ENCODE results near the gene VPS13D.

VPS13D gene

GRCh38 chr1:12502336-12503109 lies 272.7 kb downstream of the VPS13D start:
- DNase-seq: no peak
- TF ChIP-seq GATA1 (IDR thresholded peaks at IDR 0.05; ENCODE audit: low read depth, low read length): no peak
- no peak for TF ChIP-seq POLR2A (IDR thresholded peaks at IDR 0.05; ENCODE audit: low read length)

DNA sequence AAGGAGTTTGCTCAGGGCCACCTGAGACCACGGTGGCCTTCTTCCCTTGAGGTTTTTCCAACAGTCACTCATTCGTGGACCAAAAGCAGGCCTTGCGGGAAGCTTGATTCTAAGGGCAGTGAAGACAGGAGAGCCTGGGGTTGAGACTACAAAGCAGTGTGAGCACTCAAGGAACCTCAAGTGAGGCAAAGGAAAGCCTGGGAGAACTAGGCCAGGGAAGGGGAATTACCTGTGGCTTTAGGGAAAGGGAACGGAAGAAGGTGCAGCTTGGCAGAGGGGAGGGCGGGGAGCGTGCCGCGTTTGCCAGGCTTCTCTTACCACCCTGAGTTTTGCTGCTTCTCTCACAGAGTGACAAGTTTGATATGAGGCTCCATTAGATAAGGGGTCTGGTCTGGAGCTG lies 273.9 kb downstream of the VPS13D start:
- TF ChIP-seq GATA1 (IDR thresholded peaks at IDR 0.05; ENCODE audit: low read depth, low read length) (no peak), POLR2A (IDR thresholded peaks at IDR 0.05; ENCODE audit: low read length) (no peak)
- no peak for DNase-seq

DNA sequence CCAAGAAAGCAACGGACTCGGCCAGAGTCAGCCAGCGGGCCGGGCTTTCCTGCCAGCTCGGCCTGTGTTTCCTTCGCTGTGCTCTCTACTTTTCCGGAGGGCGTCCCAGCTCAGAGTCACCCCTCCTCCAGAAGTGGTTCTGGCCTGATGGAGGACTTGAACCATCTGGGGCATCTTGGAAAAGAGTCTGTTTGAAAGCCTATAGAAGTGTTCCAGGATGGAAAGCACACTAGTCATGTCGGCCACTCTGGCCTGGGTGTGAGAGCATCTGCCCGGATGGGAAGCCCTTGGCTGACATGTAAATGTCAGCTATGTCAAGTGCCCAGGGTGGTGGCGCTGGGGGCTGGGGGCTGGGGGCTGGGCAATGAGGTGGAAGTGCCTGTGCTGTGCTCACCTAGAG lies 274.8 kb downstream of the VPS13D start:
- DNase-seq: no peak
- TF ChIP-seq POLR2A (IDR thresholded peaks at IDR 0.05; ENCODE audit: low read length): no peak
- no peak for TF ChIP-seq GATA1 (IDR thresholded peaks at IDR 0.05; ENCODE audit: low read depth, low read length)

GRCh38 chr1:12505231-12505630 lies 275.4 kb downstream of the VPS13D start:
- no peak for DNase-seq
- no peak for TF ChIP-seq GATA1 (IDR thresholded peaks at IDR 0.05; ENCODE audit: low read depth, low read length)
- no peak for TF ChIP-seq POLR2A (IDR thresholded peaks at IDR 0.05; ENCODE audit: low read length)

GRCh38 chr1:12505639-12506280 lies 275.9 kb downstream of the VPS13D start:
- no peak for DNase-seq
- TF ChIP-seq POLR2A (IDR thresholded peaks at IDR 0.05; ENCODE audit: low read length) (no peak), GATA1 (IDR thresholded peaks at IDR 0.05; ENCODE audit: low read depth, low read length) (no peak)

DNA sequence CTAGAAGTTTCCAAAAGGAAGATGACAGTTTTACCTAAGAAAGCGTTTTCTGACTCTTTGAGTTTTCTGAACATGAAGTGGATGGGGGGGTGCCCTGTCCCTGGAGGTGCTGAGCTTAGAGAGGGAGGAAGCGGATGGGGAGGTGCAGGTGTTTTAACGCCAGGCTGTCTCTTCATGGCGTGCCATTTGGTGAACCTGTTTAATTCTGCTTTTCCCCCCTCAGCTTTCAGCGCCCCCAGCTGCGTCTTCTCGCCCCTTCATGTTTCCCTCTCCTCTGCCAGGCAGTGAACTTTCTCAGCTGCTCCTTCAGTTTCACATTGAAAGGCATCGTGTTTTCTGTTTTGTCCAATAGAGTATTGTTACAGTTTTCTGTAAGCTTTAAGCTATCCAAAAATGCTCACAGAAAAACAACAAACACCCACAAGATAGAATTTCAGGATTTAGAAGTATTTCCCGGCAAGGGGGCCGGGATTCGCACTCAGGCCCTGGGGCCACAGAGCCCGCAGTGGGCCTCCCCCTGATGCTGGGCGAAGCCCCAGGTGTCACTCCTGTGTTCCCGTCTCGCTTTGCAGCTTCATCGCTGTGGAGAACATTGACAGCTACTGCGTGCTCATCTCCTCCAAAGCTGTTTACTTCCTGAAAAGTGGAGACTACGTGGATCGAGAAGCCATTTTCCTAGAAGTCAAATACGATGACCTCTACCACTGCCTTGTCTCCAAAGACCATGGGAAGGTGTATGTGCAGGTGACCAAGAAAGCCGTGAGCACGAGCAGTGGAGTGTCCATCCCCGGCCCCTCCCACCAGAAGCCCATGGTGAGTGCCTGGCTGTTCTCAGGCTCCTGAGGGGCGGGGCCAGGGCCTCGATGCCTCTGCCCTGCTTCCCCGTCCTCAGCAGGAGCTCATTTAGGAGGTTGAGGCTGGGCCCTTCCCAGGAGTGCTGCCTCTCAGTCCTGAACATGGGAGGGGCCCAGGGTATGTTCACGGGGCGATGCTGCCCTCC lies 276.8 kb downstream of the VPS13D start:
- TF ChIP-seq GATA1 (IDR thresholded peaks at IDR 0.05; ENCODE audit: low read depth, low read length) (no peak), POLR2A (IDR thresholded peaks at IDR 0.05; ENCODE audit: low read length) (no peak)
- no peak for DNase-seq

GRCh38 chr1:12507631-12508030 lies 277.8 kb downstream of the VPS13D start:
- no peak for DNase-seq

GRCh38 chr1:12508849-12509248 lies 279.0 kb downstream of the VPS13D start:
- no peak for DNase-seq
- TF ChIP-seq POLR2A (IDR thresholded peaks at IDR 0.05; ENCODE audit: low read length) (no peak), GATA1 (IDR thresholded peaks at IDR 0.05; ENCODE audit: low read depth, low read length) (no peak)

More at GRCh38 chr1:12507631-12508030, 277.8 kb downstream of the VPS13D start:
- TF ChIP-seq GATA1 (IDR thresholded peaks at IDR 0.05; ENCODE audit: low read depth, low read length) (no peak), POLR2A (IDR thresholded peaks at IDR 0.05; ENCODE audit: low read length) (no peak)

DNA sequence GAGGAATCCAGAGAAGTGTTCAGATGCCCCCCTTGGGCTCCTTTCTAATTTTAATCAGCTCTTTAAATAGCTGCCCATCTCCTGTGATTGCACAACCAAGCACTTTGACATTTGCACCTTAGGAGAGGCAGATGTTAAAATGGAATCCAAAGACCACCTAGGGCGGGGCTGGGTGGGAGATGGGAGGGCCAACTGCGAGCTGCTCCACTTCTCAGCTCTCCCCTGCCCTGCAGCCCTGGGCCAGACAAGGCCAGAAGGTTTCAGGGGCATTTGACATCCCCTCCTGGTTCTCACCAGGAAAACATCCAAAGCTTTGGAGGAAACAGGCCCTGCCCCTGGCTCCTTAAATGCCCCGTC lies 281.3 kb downstream of the VPS13D start:
- TF ChIP-seq POLR2A (IDR thresholded peaks at IDR 0.05; ENCODE audit: low read length): no peak
- no peak for TF ChIP-seq GATA1 (IDR thresholded peaks at IDR 0.05; ENCODE audit: low read depth, low read length)
- DNase-seq: no peak

GRCh38 chr1:12511516-12512468 lies 282.0 kb downstream of the VPS13D start:
- no peak for DNase-seq
- TF ChIP-seq GATA1 (IDR thresholded peaks at IDR 0.05; ENCODE audit: low read depth, low read length): no peak
- no peak for TF ChIP-seq POLR2A (IDR thresholded peaks at IDR 0.05; ENCODE audit: low read length)

- no peak for DNase-seq
These were observed 283.4 kb downstream of the VPS13D start for GRCh38 chr1:12513181-12513580.

DNA sequence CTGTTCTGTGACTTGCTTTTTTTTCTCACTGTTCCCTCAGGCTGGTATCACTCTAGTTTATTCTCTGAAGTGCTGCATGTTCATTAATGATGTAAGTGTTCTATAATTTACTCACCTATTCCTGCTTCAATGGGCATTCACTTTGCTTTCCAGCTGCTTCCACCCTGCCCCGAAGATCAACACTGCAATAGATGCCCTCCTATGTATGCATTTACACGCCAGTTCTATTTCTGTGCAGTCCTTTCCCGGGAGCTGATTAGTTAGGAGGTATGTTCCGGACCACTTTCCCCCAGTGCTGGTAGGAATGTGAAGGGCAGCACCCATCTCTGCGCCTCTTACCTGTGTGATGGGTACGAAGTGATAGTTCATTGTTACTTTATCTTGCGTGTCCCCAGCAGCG lies 284.8 kb downstream of the VPS13D start:
- TF ChIP-seq GATA1 (IDR thresholded peaks at IDR 0.05; ENCODE audit: low read depth, low read length) (no peak), POLR2A (IDR thresholded peaks at IDR 0.05; ENCODE audit: low read length) (no peak)
- no peak for DNase-seq

More at GRCh38 chr1:12513181-12513580, 283.4 kb downstream of the VPS13D start:
- TF ChIP-seq POLR2A (IDR thresholded peaks at IDR 0.05; ENCODE audit: low read length) (no peak), GATA1 (IDR thresholded peaks at IDR 0.05; ENCODE audit: low read depth, low read length) (no peak)

- DNase-seq: no peak
- no peak for TF ChIP-seq POLR2A (IDR thresholded peaks at IDR 0.05; ENCODE audit: low read length)
- TF ChIP-seq GATA1 (IDR thresholded peaks at IDR 0.05; ENCODE audit: low read depth, low read length): no peak
These were observed 285.4 kb downstream of the VPS13D start for GRCh38 chr1:12515234-12515633.

Data from erythroblast (primary cell).